GM19395 (cell line): Measurements from ENCODE around the gene TDRD12.

Source experiments
- ATAC-seq: cut with Tn5 transposase; IDR thresholded peaks from one replicate; pipeline ENCODE4 v1.9.1; 2021; ENCODE audit warnings: mild to moderate bottlenecking, moderate library complexity; ENCODE audit not compliant: unreplicated experiment

Gene TDRD12

GRCh38 chr19:32800191-32800590, 80.6 kb downstream of the TDRD12 start:
- no peak for ATAC-seq

DNA sequence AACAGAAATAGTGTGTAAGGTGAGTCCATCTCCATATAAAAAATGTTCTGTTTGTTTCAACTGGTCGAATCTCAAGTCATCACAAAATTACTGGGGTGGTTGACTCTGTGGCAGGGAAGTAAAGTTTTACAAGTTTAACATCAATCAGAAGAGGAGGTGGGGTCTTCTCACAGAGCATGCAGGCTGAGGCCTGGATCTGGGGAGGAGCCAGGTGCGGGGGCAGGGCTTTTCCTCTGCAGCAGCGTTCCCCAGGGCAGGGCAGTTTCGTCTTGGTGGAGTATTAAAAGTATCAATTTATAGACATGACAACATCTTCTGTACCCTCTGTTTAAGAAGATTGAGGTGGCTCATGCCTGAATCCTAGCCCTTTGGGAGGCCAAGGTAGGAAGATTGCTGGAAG, 81.2 kb downstream of the TDRD12 start:
- no peak for ATAC-seq

- ATAC-seq = no peak
These were observed 83.3 kb downstream of the TDRD12 start for GRCh38 chr19:32802840-32803239.

DNA sequence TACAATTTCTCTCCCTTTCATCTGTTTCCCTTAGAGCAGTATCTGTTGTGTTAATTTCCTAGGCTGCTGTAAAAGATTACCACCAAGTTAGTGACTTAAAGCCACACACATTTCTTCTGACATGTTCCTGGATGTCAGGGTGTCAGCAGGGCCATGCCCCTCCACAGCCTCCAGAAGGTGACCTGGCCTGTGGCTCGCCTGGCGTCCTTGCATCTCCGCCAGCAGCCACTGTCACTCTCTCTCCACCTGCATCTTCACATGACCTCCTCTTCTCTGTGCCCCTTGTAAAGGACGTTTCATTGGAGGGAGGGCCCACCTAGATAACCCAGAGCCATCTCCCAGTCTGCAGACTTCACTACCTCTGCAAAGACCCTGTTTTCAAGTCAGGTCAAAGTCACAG, 88.7 kb downstream of the TDRD12 start:
- ATAC-seq = no peak

GRCh38 chr19:32809254-32809653, 89.7 kb downstream of the TDRD12 start:
- no peak for ATAC-seq

DNA sequence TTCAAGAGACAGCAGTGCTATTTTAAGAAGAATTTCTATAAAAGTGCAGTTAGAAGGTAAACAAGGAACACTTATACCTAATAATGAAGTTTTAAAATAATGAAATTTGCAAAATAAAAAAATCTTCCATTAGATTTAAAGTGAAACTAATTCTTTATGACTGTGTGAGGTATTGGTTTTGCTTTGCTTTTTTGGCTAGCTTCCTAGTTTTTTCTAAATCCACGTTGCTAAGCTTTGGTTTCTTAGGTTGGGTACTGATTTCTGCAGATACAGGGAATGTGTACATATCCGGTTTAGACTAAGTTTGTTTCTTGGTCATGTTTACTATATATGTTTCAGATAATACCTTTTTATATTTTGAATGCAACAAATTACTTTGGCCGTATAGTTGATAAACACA, 90.2 kb downstream of the TDRD12 start:
- ATAC-seq = no peak

DNA sequence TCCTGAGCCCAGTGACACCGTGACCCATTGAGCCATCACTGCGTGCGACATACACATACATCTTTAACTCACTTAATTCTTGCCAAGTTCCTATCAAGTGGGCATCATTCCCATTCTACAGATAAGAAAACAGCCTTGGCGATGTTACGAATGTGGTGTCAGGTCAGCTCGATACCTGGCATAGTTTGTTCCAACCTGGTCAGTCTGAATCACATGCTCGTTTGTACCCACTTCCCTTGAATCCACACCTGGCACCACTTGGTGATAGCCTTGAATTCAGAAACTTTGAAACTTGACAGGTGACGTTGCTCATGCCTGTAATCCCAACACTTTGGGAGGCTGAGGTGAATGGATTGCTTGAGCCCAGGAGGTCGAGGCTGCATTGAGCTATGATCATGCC, 90.9 kb downstream of the TDRD12 start:
- ATAC-seq = no peak

DNA sequence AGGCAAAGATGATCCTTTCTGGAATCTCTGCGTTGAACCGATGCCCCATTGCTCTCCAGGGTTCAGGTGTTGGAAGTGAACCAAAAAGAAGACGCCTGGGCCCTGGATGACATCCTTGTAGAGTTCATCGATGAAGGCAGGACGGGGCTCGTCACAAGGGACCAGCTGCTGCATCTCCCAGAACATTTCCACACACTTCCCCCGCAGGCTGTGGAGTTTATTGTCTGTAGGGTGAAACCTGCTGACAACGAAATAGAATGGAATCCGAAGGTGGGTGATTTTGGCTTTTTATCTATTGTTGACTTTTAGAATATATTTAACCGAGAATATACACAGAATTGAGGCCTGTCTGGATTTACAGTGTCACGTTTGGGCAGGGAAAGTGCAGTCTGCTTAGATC, 91.6 kb downstream of the TDRD12 start:
- no peak for ATAC-seq

GRCh38 chr19:32812036-32812435, 92.5 kb downstream of the TDRD12 start:
- ATAC-seq = no peak

DNA sequence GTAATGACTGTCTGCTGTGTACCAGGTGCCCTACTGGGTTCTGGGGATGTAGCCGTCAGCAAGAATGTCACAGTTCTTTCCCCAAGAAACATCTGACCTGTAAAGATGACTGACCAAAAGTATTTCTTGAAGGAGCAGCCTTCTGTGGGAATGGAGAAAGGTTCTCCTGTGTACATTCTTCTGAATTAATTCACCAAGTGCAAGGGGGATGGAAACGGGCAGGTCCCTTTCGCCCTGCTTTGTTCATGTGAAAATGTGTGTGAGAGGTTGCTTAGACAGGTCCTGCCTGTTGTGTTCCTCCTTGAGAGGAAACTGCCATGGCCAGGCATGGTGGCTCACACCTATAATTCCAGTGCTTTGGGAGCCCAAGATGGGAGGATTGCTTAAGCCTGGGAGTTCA, 93.0 kb downstream of the TDRD12 start:
- ATAC-seq = no peak

DNA sequence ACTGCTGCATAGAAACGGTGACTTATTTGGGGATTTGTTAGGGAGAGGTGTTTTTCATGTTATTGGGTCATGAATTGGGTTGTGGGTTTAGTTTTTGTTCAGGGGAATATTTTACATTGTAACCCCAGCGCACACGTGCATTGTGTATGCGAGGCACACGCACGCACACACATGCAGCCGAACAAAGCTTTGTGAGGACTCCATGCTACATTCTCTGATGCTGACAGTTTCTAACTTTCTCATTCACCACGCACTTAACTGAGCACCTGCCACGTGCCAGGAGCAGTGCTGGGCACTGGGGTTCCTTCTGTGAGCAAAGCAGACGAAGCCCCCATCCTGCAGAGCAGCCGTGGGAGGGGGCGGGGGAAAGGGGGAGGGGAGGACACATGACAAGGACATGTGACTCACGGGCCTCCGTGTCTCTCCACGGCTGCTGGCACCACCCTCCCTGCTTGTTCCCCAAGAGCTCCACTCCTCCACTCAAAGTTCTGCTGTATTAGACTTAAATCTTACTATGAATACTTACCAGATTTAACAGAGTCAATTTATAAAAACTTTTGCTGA, 94.4 kb downstream of the TDRD12 start:
- ATAC-seq = no peak

DNA sequence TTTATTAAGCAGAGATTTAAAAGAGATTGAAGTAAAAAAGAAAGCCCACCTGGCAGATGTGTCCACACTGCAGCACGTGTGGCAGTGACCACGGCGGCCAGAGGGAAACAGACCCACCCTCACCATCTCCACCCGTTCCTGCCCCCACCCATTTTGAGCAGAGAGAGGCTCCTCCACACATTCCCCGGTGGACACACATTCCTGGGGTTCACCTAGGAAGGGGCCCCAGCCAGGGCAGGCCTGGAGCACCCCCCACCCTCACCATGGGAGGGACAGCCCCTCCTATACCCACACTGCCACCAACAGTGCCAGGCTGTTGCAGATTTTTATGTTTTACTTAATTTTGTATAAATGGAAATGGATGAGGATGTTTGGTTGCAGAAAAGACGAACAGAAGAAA, 95.1 kb downstream of the TDRD12 start:
- ATAC-seq = no peak

- ATAC-seq = no peak
These were observed 97.1 kb downstream of the TDRD12 start for GRCh38 chr19:32816555-32817099.

DNA sequence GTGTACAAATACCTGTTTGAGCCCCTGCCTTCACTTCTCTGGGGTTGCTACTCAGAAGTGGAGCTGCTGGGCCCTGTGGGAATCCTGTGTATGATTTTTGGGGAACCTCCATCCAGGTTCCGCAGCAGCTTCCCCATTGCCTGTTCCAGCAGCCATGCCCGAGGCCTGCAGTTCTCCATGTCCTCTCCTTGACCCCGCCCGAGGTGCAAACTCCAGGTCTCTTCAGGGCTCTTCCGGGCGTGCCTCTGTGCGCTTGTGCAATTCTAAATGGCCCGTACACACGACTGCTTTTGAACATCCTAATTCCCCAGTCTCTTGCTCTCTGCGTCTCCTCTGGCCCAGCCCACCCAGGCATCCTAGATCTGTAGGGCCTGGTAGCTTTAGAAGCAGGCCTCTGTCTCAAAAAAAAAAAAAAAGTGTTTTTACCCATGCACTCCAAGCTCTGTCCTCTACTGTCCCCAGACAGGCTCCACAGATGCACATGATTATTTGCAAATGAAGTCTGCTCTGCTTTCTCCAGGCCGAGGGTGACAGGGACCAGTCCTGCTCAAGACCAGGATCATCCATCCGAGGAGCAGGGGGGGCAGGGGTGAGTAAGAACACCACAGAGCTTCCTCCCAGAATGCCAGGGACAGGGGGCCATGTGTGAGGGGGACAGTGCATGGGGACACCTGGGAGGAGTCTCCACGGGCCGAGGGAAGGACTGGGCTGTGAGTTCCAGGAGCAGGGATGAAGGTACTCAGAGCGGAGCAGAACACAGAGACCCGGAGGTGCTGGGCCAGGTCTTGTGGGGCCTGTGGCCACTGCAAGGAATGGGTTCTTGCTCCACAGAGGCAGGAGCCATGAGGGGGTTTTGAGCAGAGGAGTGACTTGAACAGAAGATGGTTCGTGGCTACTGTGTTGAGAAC, 98.3 kb downstream of the TDRD12 start:
- no peak for ATAC-seq

- no peak for ATAC-seq
These were observed 99.0 kb downstream of the TDRD12 start for GRCh38 chr19:32818536-32818935.

GRCh38 chr19:32819419-32820400, 100.1 kb downstream of the TDRD12 start:
- ATAC-seq = no peak

DNA sequence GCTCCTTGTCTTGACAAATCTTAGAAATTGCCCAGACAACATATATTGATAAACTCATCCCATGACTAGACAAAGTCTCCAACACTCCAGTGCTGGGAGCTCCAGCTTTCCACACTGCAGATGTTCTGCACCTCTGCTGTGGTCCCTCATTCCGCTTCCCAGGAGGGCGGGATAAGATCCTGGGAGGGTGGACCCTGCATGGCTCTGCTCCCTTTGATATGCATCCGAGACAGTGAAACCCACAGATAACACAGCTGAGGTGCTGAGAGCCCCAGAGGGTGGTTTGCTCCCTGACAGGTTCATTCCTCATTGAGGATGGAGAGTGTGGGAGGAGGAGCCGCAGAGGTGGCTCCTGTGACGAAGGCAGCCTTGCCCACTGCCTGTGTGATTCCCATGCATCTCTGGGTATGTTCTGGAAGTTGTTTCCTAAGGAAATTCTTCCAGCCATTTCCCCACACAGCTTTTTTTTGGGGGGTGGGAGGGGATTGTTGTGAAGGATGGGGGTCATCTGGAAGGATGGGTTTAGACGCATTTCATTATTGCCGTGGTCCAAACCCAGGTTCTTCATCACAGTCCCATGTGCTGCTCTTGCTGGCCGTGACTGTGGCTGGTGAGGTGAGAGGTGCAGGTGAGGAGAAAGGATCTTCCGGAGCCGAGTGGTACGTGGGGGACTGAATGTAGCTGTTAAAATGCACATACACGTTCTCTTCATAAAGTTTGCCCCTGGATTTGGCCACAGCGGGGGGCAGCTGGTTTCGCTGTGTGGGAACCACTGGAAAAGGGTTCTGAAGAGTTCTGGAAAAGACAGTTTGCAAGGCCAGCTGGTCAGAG, 103.6 kb downstream of the TDRD12 start:
- no peak for ATAC-seq

GRCh38 chr19:32823747-32824102, 104.2 kb downstream of the TDRD12 start:
- ATAC-seq = no peak

GRCh38 chr19:32824191-32824751, 104.7 kb downstream of the TDRD12 start:
- ATAC-seq = no peak
